HepG2 (cell line): ENCODE data around the gene NSD1. TPM values are rescaled to one million over a fixed set of nuclear protein-coding genes. Genes with fewer than 3 reads are reported as not detected.

Experiments
- CC2D1A ChIP-seq: sonication (generic); formaldehyde crosslinking; IDR thresholded peaks from 2 replicates; pipeline ENCODE4 v1.8.1; 2023; ENCODE audit warnings: mild to moderate bottlenecking, missing genetic modification reagents
- JARID2 ChIP-seq: sonication (generic); formaldehyde crosslinking; IDR thresholded peaks from 2 replicates; pipeline ENCODE4 v1.8.1; 2023; ENCODE audit warnings: missing genetic modification reagents, inconsistent platforms; ENCODE audit not compliant: insufficient replicate concordance
- JUNB ChIP-seq: sonication (generic); formaldehyde crosslinking; IDR thresholded peaks from 2 replicates; pipeline ENCODE4 v1.8.0; 2022; ENCODE audit warnings: missing genetic modification reagents, mild to moderate bottlenecking, borderline replicate concordance
- PRMT3 ChIP-seq: sonication (generic); formaldehyde crosslinking; IDR thresholded peaks from 2 replicates; pipeline ENCODE4 v1.8.1; 2022; ENCODE audit warnings: low read depth, mild to moderate bottlenecking, moderate library complexity, missing genetic modification reagents, borderline replicate concordance
- SRY ChIP-seq: sonication (generic); formaldehyde crosslinking; IDR thresholded peaks from 2 replicates; pipeline ENCODE4 v1.8.0; 2022; ENCODE audit warnings: mild to moderate bottlenecking, missing genetic modification reagents
- TFE3 ChIP-seq: IDR thresholded peaks from 2 replicates; pipeline ENCODE4 v1.6.1; 2016
- XBP1 ChIP-seq: sonication (generic); formaldehyde crosslinking; IDR thresholded peaks from 2 replicates; pipeline ENCODE4 v1.5.0; 2020; ENCODE audit warnings: missing genetic modification reagents
- ZBTB44 ChIP-seq: sonication (generic); formaldehyde crosslinking; IDR thresholded peaks from 2 replicates; pipeline ENCODE4 v1.4.0; 2020; ENCODE audit warnings: missing genetic modification reagents
- ZNF33B ChIP-seq: sonication (generic); formaldehyde crosslinking; IDR thresholded peaks from 2 replicates; pipeline ENCODE4 v1.5.1; 2020; ENCODE audit warnings: mild to moderate bottlenecking, missing genetic modification reagents
- ZNF576 ChIP-seq: sonication (generic); formaldehyde crosslinking; IDR thresholded peaks from 2 replicates; pipeline ENCODE4 v1.4.0; 2020; ENCODE audit warnings: mild to moderate bottlenecking, missing genetic modification reagents
- ZNF687 ChIP-seq: sonication (generic); formaldehyde crosslinking; IDR thresholded peaks from 2 replicates; pipeline ENCODE4 v1.5.1; 2020; ENCODE audit warnings: mild to moderate bottlenecking, missing genetic modification reagents, moderate library complexity
- ZNF724P ChIP-seq: sonication (generic); formaldehyde crosslinking; IDR thresholded peaks from 2 replicates; pipeline ENCODE4 v1.8.0; 2022; ENCODE audit warnings: missing genetic modification reagents, borderline replicate concordance
- ZNF773 ChIP-seq: sonication (generic); formaldehyde crosslinking; IDR thresholded peaks from 2 replicates; pipeline ENCODE4 v1.4.0; 2020; ENCODE audit warnings: missing genetic modification reagents, borderline replicate concordance
- ZSCAN25 ChIP-seq: sonication (generic); formaldehyde crosslinking; IDR thresholded peaks from 2 replicates; pipeline ENCODE4 v1.8.0; 2022; ENCODE audit warnings: mild to moderate bottlenecking, missing genetic modification reagents
- ZSCAN9 ChIP-seq: IDR thresholded peaks from 2 replicates; pipeline ENCODE4 v1.6.1; 2016; ENCODE audit warnings: borderline replicate concordance
- polyA plus RNA-seq, 8 experiments: library from polyadenylated mRNA; depleted of rRNA in 3 of 8; stranded (reverse) in 7 of 8; unstranded in 1 of 8; fragments of >200 nt; fragmentation: Illumina TruSeq in 4 of 8; extraction: Trizol in 4 of 8; gene quantifications; 2 replicates each; pipeline versions ENCODE4 v1.2.1 to v1.2.3, GENCODE V29; 2011 to 2016; ENCODE audit warnings: low read depth in 4 of 8, missing spikeins in 1 of 8, mixed read lengths in 1 of 8; ENCODE audit not compliant: insufficient read depth in 1 of 8
- total RNA-seq, 5 experiments: library from RNA; depleted of rRNA; stranded (reverse); fragments of >200 nt; fragmentation: Illumina TruSeq; extraction: Trizol; gene quantifications; 2 replicates each; pipeline ENCODE4 v1.2.3, GENCODE V29; 2016; ENCODE audit warnings: low read depth in 1 of 5

The NSD1 gene
- total and polyA plus RNA-seq, 2 of the 13 experiments (the other 11 are each of a cell fraction or from before 2014, with no cell fraction given) = 0.01 to 0.09 TPM

- TF ChIP-seq TFE3 (CRISPR knock-in tag) (peak; percentile 49; the same call in 1 of the 2 replicates), CC2D1A (CRISPR knock-in tag) (no peak), XBP1 (CRISPR knock-in tag) (no peak; the same call in 1 of the 2 replicates), ZSCAN25 (CRISPR knock-in tag) (peak; percentile 37), PRMT3 (CRISPR knock-in tag) (0 out of 2 replicates have a peak, but pooled peaks have one; percentile 77), JUNB (CRISPR knock-in tag) (no peak), ZNF576 (CRISPR knock-in tag) (no peak; the same call in 1 of the 2 replicates), ZSCAN9 (CRISPR knock-in tag) (peak; percentile 84; the same call in 1 of the 2 replicates), ZNF724P (CRISPR knock-in tag) (peak; percentile 77; the same call in 1 of the 2 replicates), SRY (peak; percentile 86; the same call in 1 of the 2 replicates), ZBTB44 (no peak), ZNF773 (no peak), JARID2 (CRISPR knock-in tag) (peak; percentile 57), ZNF33B (CRISPR knock-in tag) (peak; percentile 77; the same call in 1 of the 2 replicates), ZNF687 (CRISPR knock-in tag) (peak; percentile 96)
These were observed 169.8 kb downstream of the NSD1 start, which contains the start of the genes PRELID1 and RAB24 (continued) for GRCh38 chr5:177303121-177303924.
